HEK293 (cell line): ENCODE data around the gene ULBP1.

Experiments used
- CTCF ChIP-seq: fragments of 450-650 bp; formaldehyde crosslinking; IDR thresholded peaks from 2 replicates; pipeline ENCODE4 v1.5.1; 2016; ENCODE audit warnings: missing biosample characterization, missing genetic modification characterization
- FEZF1 ChIP-seq: fragments of 450-650 bp; formaldehyde crosslinking; IDR thresholded peaks from 2 replicates; pipeline ENCODE4 v1.5.1; 2016; ENCODE audit warnings: missing biosample characterization, missing genetic modification characterization
- MYNN ChIP-seq: fragments of 450-650 bp; formaldehyde crosslinking; IDR thresholded peaks from 2 replicates; pipeline ENCODE4 v1.5.1; 2016; ENCODE audit warnings: missing biosample characterization, missing genetic modification characterization, borderline replicate concordance

DNA sequence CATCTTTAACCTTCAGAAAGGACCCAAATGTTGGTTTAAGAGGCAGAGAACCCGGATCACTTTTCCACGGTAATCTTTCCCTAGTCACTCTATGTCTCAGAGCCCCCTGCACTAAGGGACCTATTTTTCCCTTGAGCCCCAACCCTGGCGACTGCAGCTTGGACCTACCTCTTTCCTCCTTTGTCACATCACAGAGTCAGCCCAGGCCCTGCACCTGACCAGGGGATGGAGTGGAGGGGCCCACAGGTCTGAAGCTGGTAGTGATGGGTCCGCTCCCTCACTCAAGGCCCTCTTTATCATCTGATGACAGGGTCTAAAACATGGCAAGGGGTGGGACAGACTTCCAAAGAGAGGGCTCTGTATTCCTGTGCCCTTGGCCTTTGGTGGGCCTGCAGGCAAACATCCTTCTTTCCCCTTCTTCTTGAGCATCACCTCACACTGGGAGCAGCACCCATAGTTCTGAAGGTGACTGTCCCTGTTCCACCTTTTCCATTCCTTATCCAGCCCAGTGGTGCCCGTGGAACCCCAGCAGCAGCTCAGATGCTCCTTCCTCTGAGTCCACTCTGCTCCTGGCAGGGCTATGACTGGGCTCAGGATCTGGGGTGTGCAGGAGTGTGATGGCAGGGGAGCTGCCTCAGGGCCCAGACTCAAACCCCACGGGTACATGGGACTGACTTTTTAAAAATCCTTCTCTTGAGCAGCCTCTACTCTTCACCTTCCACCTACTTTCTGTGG lies 55.3 kb downstream of the ULBP1 start:
- TF ChIP-seq CTCF (tag by site-specific recombination) (no peak), FEZF1 (no peak), MYNN (tag by site-specific recombination) (no peak)
